SK-N-SH (cell line): ENCODE results near the gene PGAM2. TPM values are rescaled to one million over a fixed set of nuclear protein-coding genes. Genes with fewer than 3 reads are reported as not detected.
A peak's percentile ranks its signal among the peaks of the same experiment; 100 is the strongest.

ENCODE experiments used
- CTCF ChIA-PET: fragments of 300-600, 350-600 bp; formaldehyde crosslinking; extraction: SDS; loops from one replicate; lab custom pipeline; 2021; lab: Yijun Ruan, JAX
- POLR2A ChIA-PET: fragments of 350-600 bp; sonication (Branson Sonifier 250); formaldehyde crosslinking; extraction: SDS; loops from one replicate; lab custom pipeline; 2020; ENCODE audit warnings: antibody characterized with exemption, inconsistent platforms; lab: Yijun Ruan, JAX
- DNase-seq: peaks from one replicate; pipeline ENCODE4 v3.0.0; 2012
- H2AFZ ChIP-seq: fragments of 200-600 bp; sonication (generic); 2 replicates; pipeline ENCODE4 v1.8.1; 2016; ENCODE audit warnings: antibody characterized with exemption, mild to moderate bottlenecking, low read depth
- H3F3A ChIP-seq: fragments of 200-600 bp; sonication (generic); replicated peaks from 2 replicates; pipeline ENCODE3; 2016; ENCODE audit warnings: antibody characterized with exemption, mild to moderate bottlenecking; ENCODE audit not compliant: insufficient read depth
- H3K27ac ChIP-seq, 2 experiments: fragments of 200-500 bp in 1 of 2; fragments of 200-600 bp in 1 of 2; sonication (Bioruptor generic) in 1 of 2; sonication (generic), shearing (Covaris generic) in 1 of 2; 2 replicates each; pipeline versions ENCODE4 v1.5.1 to v1.6.1; 2014 to 2016; ENCODE audit warnings: low read depth in 2 of 2, inconsistent platforms in 1 of 2, low read length in 1 of 2, mild to moderate bottlenecking in 1 of 2, mixed read lengths in 1 of 2
- H3K27me3 ChIP-seq: fragments of 200-600 bp; sonication (generic), shearing (Covaris generic); 2 replicates; pipeline ENCODE4 v1.6.1; 2016; ENCODE audit warnings: mixed run types; ENCODE audit not compliant: insufficient read depth
- H3K36me3 ChIP-seq, 2 experiments: fragments of 200-500 bp in 1 of 2; fragments of 200-600 bp in 1 of 2; sonication (Bioruptor generic) in 1 of 2; sonication (generic) in 1 of 2; replicated peaks in 1 of 2; 2 replicates each; pipeline versions ENCODE3 to v1.5.1; 2014 to 2016; ENCODE audit warnings: low read length in 1 of 2, mild to moderate bottlenecking in 1 of 2; ENCODE audit not compliant: insufficient read depth in 2 of 2, control insufficient read depth in 1 of 2
- H3K4me1 ChIP-seq, 2 experiments: fragments of 200-500 bp in 1 of 2; fragments of 200-600 bp in 1 of 2; sonication (Bioruptor generic) in 1 of 2; sonication (generic), shearing (Covaris generic) in 1 of 2; 2 replicates each; pipeline versions ENCODE4 v1.5.1 to v1.6.1; 2014 to 2016; ENCODE audit warnings: low read depth in 1 of 2, low read length in 1 of 2, mixed run types in 1 of 2; ENCODE audit not compliant: insufficient read depth in 2 of 2, control insufficient read depth in 1 of 2
- H3K4me2 ChIP-seq: fragments of 200-600 bp; sonication (generic), shearing (Covaris generic); 2 replicates; pipeline ENCODE4 v1.6.1; 2017; ENCODE audit warnings: mixed run types
- H3K4me3 ChIP-seq, 2 experiments: fragments of 200-500 bp in 1 of 2; fragments of 200-600 bp in 1 of 2; sonication (Bioruptor generic) in 1 of 2; sonication (generic), shearing (Covaris generic) in 1 of 2; 2 replicates each; pipeline versions ENCODE4 v1.5.1 to v1.8.1; 2014 to 2016; ENCODE audit warnings: low read depth in 2 of 2, inconsistent platforms in 1 of 2, low read length in 1 of 2, mild to moderate bottlenecking in 1 of 2, mixed read lengths in 1 of 2, moderate library complexity in 1 of 2
- H3K79me2 ChIP-seq: fragments of 200-600 bp; sonication (generic); 2 replicates; pipeline ENCODE4 v1.8.1; 2017; ENCODE audit warnings: mild to moderate bottlenecking; ENCODE audit not compliant: insufficient read depth
- H3K9ac ChIP-seq: fragments of 200-600 bp; sonication (generic); 2 replicates; pipeline ENCODE4 v1.6.1; 2017; ENCODE audit warnings: mixed run types
- H3K9me2 ChIP-seq: fragments of 200-600 bp; sonication (generic); 2 replicates; pipeline ENCODE4 v1.6.1; 2017; ENCODE audit warnings: mixed run types
- H3K9me3 ChIP-seq: fragments of 200-600 bp; sonication (generic); 2 replicates; pipeline ENCODE4 v1.6.1; 2017; ENCODE audit warnings: mixed run types, mild to moderate bottlenecking, moderate library complexity
- H4K20me1 ChIP-seq: fragments of 200-600 bp; sonication (generic); 2 replicates; pipeline ENCODE4 v1.6.1; 2017; ENCODE audit warnings: mild to moderate bottlenecking, mixed run types; ENCODE audit not compliant: insufficient read depth
- CHD2 ChIP-seq: fragments of 150-350 bp; IDR thresholded peaks from 2 replicates; pipeline ENCODE4 v1.6.1; 2018; ENCODE audit warnings: low read length; ENCODE audit not compliant: partially characterized antibody
- ELF1 ChIP-seq: IDR thresholded peaks from 2 replicates; pipeline ENCODE4 v1.4.0; 2012
- EZH2phosphoT487 ChIP-seq: fragments of 200-600 bp; sonication (generic); IDR thresholded peaks from 2 replicates; pipeline ENCODE4 v1.6.1; 2017; ENCODE audit warnings: low read depth, mixed run types, mild to moderate bottlenecking, antibody characterized with exemption, moderate library complexity, borderline replicate concordance
- FOXJ3 ChIP-seq: sonication (generic); formaldehyde crosslinking; IDR thresholded peaks from 2 replicates; pipeline ENCODE4 v1.5.1; 2020; ENCODE audit warnings: mild to moderate bottlenecking, missing genetic modification reagents
- IRF3 ChIP-seq: fragments of 150-350 bp; IDR thresholded peaks from 2 replicates; pipeline ENCODE4 v1.6.1; 2016; ENCODE audit warnings: mild to moderate bottlenecking, low read depth, low read length
- JUND ChIP-seq: IDR thresholded peaks from 2 replicates; pipeline ENCODE4 v1.4.0; 2012
- NFIC ChIP-seq: IDR thresholded peaks from 2 replicates; pipeline ENCODE4 v1.4.0; 2012; ENCODE audit warnings: borderline replicate concordance
- PBX3 ChIP-seq: IDR thresholded peaks from 2 replicates; pipeline ENCODE4; 2012
- RAD21 ChIP-seq: IDR thresholded peaks from 2 replicates; pipeline ENCODE4 v1.6.1; 2012; ENCODE audit warnings: mild to moderate bottlenecking, low read length
- REST ChIP-seq: IDR thresholded peaks from 2 replicates; pipeline ENCODE4 v1.6.1; 2012; ENCODE audit warnings: mild to moderate bottlenecking, low read depth, low read length, moderate library complexity
- RFX5 ChIP-seq: IDR thresholded peaks from 2 replicates; pipeline ENCODE4 v1.6.1; 2012; ENCODE audit warnings: mild to moderate bottlenecking, improper control_type of control experiment, low read length
- SIN3A ChIP-seq: IDR thresholded peaks from 2 replicates; pipeline ENCODE4 v1.6.1; 2012; ENCODE audit warnings: low read depth, mild to moderate bottlenecking, low read length, moderate library complexity, borderline replicate concordance
- YY1 ChIP-seq: IDR thresholded peaks from 2 replicates; pipeline ENCODE4 v1.4.0; 2012; ENCODE audit warnings: low read depth, mild to moderate bottlenecking
- ZBTB33 ChIP-seq: IDR thresholded peaks from 2 replicates; pipeline ENCODE4 v1.4.0; 2012; ENCODE audit warnings: low read depth, borderline replicate concordance
- WGBS: methylation state at CpG from one replicate; pipeline ENCODE4 v1.1.6; 2017; ENCODE audit warnings: low lambda C conversion rate; 5-methylcytosine and 5-hydroxymethylcytosine counted together
- polyA plus RNA-seq, 3 experiments: library from polyadenylated mRNA; depleted of rRNA; stranded (reverse); fragments of >200 nt; gene quantifications; 2 replicates each; pipeline ENCODE4 v1.2.3, GENCODE V29; 2012

Gene PGAM2
- polyA plus RNA-seq, 1 of the 3 experiments (the other 2 are of a cell fraction), result 0.79 TPM

GRCh38 chr7:44046321-44047061 is 18.9 kb downstream of the PGAM2 start (continued):
- TF ChIP-seq REST, result no peak

GRCh38 chr7:44045226-44046014 is 19.9 kb downstream of the PGAM2 start:
- Histone ChIP-seq H3K4me3 (peak overlapping the region; percentile 75 to 94), H3K9ac (peak overlapping the region; percentile 80), H3K79me2 (peaks cover 59% of the 10 kb centered on the region), H3K4me1 (peaks cover 9 to 26% of the 10 kb centered on the region in 2 experiments), H3F3A (peaks cover 8% of the 10 kb centered on the region), H3K36me3 (peaks cover 20 to 26% of the 10 kb centered on the region in 2 experiments), H4K20me1 (peaks cover 46% of the 10 kb centered on the region), H3K9me3 (no peaks in the 10 kb centered on the region), H3K9me2 (no peaks in the 10 kb centered on the region), H3K27ac (peak overlapping the region; percentile 61 to 95), H3K4me2 (peak overlapping the region; percentile 90), H3K27me3 (no peaks in the 10 kb centered on the region), H2AFZ (peak overlapping the region; percentile 86)
- POLR2A ChIA-PET, result interaction anchor here (0.9 to 1.7 kb wide), 5 partner anchors 12 to 27 kb away, joined by 3 to 11 read pairs (median 3); partner anchors contain the start of gene PGAM2
- CTCF ChIA-PET, result interaction anchor here (0.7 to 1.9 kb wide), 3 partner anchors 21 to 26 kb away, joined by 4 to 8 read pairs (median 4); no protein-coding TSS in a partner anchor
- 26% methylated on average over 15 of the region's 15 CpGs for WGBS
- no peak for DNase-seq
- TF ChIP-seq EZH2phosphoT487 (no peak), JUND (no peak), NFIC (no peak), SIN3A (no peak), YY1 (no peak), PBX3 (no peak), ELF1 (no peak), RAD21 (no peak), ZBTB33 (no peak), FOXJ3 (CRISPR knock-in tag) (no peak), RFX5 (no peak), IRF3 (no peak), CHD2 (no peak)
